ENCODE data around the gene COG7.
A peak's percentile ranks its signal among the peaks of the same experiment; 100 is the strongest.
"Not testable (repeated sequence)": the region's sequence is repeated elsewhere in the genome, so short reads cannot be mapped to it uniquely, and the experiment has no call there.

Gene COG7

GRCh38 chr16:23469814-23470213 lies 16.8 kb upstream of the COG7 start:
- no peak for DNase-seq (ENCODE audit: low read depth)

- no peak for DNase-seq (ENCODE audit: low read depth)
These were observed 13.3 kb upstream of the COG7 start for GRCh38 chr16:23466162-23466885.

- DNase-seq (ENCODE audit: low read depth), result no peak
These were observed 12.2 kb upstream of the COG7 start for GRCh38 chr16:23465179-23465578.

- DNase-seq (ENCODE audit: low read depth), result no peak
These were observed 11.2 kb upstream of the COG7 start for GRCh38 chr16:23464196-23464595.

- not testable (repeated sequence) for DNase-seq (ENCODE audit: low read depth)
These were observed 10.0 kb upstream of the COG7 start for GRCh38 chr16:23462994-23463393.

GRCh38 chr16:23453338-23454052 lies 506 bp upstream of the COG7 start:
- DNase-seq (ENCODE audit: low read depth), result no peak

- DNase-seq (ENCODE audit: low read depth), result no peak
These were observed 793 bp downstream of the COG7 start for GRCh38 chr16:23452221-23452571.

GRCh38 chr16:23448392-23448791 lies 4.6 kb downstream of the COG7 start:
- no peak for DNase-seq (ENCODE audit: low read depth)

GRCh38 chr16:23437542-23437941 lies 15.4 kb downstream of the COG7 start:
- not testable (repeated sequence) for DNase-seq (ENCODE audit: low read depth)

GRCh38 chr16:23436951-23437350 lies 16.0 kb downstream of the COG7 start:
- no peak for DNase-seq (ENCODE audit: low read depth)

GRCh38 chr16:23435500-23435899 lies 17.5 kb downstream of the COG7 start:
- DNase-seq (ENCODE audit: low read depth), result peak; percentile 45

- no peak for DNase-seq (ENCODE audit: low read depth)
These were observed 18.6 kb downstream of the COG7 start for GRCh38 chr16:23434380-23434779.

- DNase-seq (ENCODE audit: low read depth), result no peak
These were observed 19.6 kb downstream of the COG7 start for GRCh38 chr16:23433261-23433920.

- DNase-seq (ENCODE audit: low read depth), result no peak
These were observed 20.5 kb downstream of the COG7 start for GRCh38 chr16:23432176-23433128.

GRCh38 chr16:23428351-23428750 lies 24.6 kb downstream of the COG7 start:
- DNase-seq (ENCODE audit: low read depth), result no peak

- DNase-seq (ENCODE audit: low read depth), result no peak
These were observed 28.6 kb downstream of the COG7 start for GRCh38 chr16:23424292-23424958.

- no peak for DNase-seq (ENCODE audit: low read depth)
These were observed 29.4 kb downstream of the COG7 start for GRCh38 chr16:23423496-23424049.

- DNase-seq (ENCODE audit: low read depth), result no peak
These were observed 33.0 kb downstream of the COG7 start for GRCh38 chr16:23420011-23420410.

- no peak for DNase-seq (ENCODE audit: low read depth)
These were observed 36.2 kb downstream of the COG7 start for GRCh38 chr16:23416816-23417215.

GRCh38 chr16:23414731-23415130 lies 38.3 kb downstream of the COG7 start:
- no peak for DNase-seq (ENCODE audit: low read depth)

- no peak for DNase-seq (ENCODE audit: low read depth)
These were observed 42.8 kb downstream of the COG7 start for GRCh38 chr16:23410176-23410575.
